ENCODE data around the gene ZNF70. TPM values are rescaled to one million over a fixed set of nuclear protein-coding genes. Genes with fewer than 3 reads are reported as not detected.
A peak's percentile ranks its signal among the peaks of the same experiment; 100 is the strongest.

Gene ZNF70
- total and polyA plus RNA-seq, 5 donors from 2014 or later = 0.06 to 2.0 (median 0.28) TPM

GRCh38 chr22:23753385-23753784 is 2.5 kb upstream of the ZNF70 start:
- Histone ChIP-seq H3K27ac (ENCODE audit: insufficient read depth, low read length, poor library complexity, severe bottlenecking) (no peak overlapping the region), H3K36me3 (ENCODE audit: control insufficient read depth, insufficient read depth, low read length) (no peaks in the 10 kb centered on the region), H3K4me3 (ENCODE audit: low read depth, low read length) (no peak overlapping the region), H3K27me3 (ENCODE audit: control insufficient read depth, insufficient read depth, low read length) (no peaks in the 10 kb centered on the region), H3K9me3 (ENCODE audit: control insufficient read depth in 2 of 2, low read length in 2 of 2) (no peaks in the 10 kb centered on the region), H3K4me1 (ENCODE audit: control insufficient read depth, insufficient read depth, low read length, poor library complexity, severe bottlenecking) (peaks cover 14% of the 10 kb centered on the region)
- DNase-seq = no peak
- no peak for ATAC-seq (ENCODE audit: low read depth in 2 of 2)
- peaks cover 5% of the 10 kb centered on the region for H3K36me3 Mint-ChIP-seq
- H3K9me3 Mint-ChIP-seq = no peaks in the 10 kb centered on the region
- no peak overlapping the region for H3K27ac Mint-ChIP-seq
- peaks cover 12% of the 10 kb centered on the region for H3K27me3 Mint-ChIP-seq
- peak overlapping the region in 3 of 4 donors; percentile 24 to 77 (median 60) for H3K4me3 Mint-ChIP-seq
- H3K4me1 Mint-ChIP-seq = peaks cover 0 to 15% (median 10%) of the 10 kb centered on the region in 4 donors

GRCh38 chr22:23752750-23753149 is 1.8 kb upstream of the ZNF70 start:
- Mint-ChIP-seq H3K36me3 (peaks cover 5% of the 10 kb centered on the region), H3K4me3 (peak overlapping the region in 2 of 4 donors; percentile 54 to 60), H3K27ac (peak overlapping the region in 1 of 3 donors; percentile 72), H3K27me3 (peaks cover 12% of the 10 kb centered on the region), H3K4me1 (peaks cover 0 to 15% (median 10%) of the 10 kb centered on the region in 4 donors), H3K9me3 (no peaks in the 10 kb centered on the region)
- H3K4me1 ChIP-seq (ENCODE audit: control insufficient read depth, insufficient read depth, low read length, poor library complexity, severe bottlenecking) = peaks cover 14% of the 10 kb centered on the region
- H3K27me3 ChIP-seq (ENCODE audit: control insufficient read depth, insufficient read depth, low read length) = no peaks in the 10 kb centered on the region
- DNase-seq (no peak), ATAC-seq (ENCODE audit: low read depth in 2 of 2) (no peak)
- no peaks in the 10 kb centered on the region for H3K9me3 ChIP-seq (ENCODE audit: control insufficient read depth in 2 of 2, low read length in 2 of 2)
- no peaks in the 10 kb centered on the region for H3K36me3 ChIP-seq (ENCODE audit: control insufficient read depth, insufficient read depth, low read length)
- H3K4me3 ChIP-seq (ENCODE audit: low read depth, low read length) = no peak overlapping the region
- no peak overlapping the region for H3K27ac ChIP-seq (ENCODE audit: insufficient read depth, low read length, poor library complexity, severe bottlenecking)

- no peak overlapping the region for H3K27ac ChIP-seq (ENCODE audit: insufficient read depth, low read length, poor library complexity, severe bottlenecking)
These were observed 1.3 kb upstream of the ZNF70 start for GRCh38 chr22:23752090-23752691.

GRCh38 chr22:23751441-23751996 is 607 bp upstream of the ZNF70 start:
- Histone ChIP-seq H3K27ac (ENCODE audit: insufficient read depth, low read length, poor library complexity, severe bottlenecking) (peak overlapping the region; percentile 33), H3K9me3 (ENCODE audit: control insufficient read depth in 2 of 2, low read length in 2 of 2) (no peaks in the 10 kb centered on the region), H3K36me3 (ENCODE audit: control insufficient read depth, insufficient read depth, low read length) (no peaks in the 10 kb centered on the region), H3K4me1 (ENCODE audit: control insufficient read depth, insufficient read depth, low read length, poor library complexity, severe bottlenecking) (peaks cover 14% of the 10 kb centered on the region), H3K4me3 (ENCODE audit: low read depth, low read length) (peak overlapping the region; percentile 32), H3K27me3 (ENCODE audit: control insufficient read depth, insufficient read depth, low read length) (no peaks in the 10 kb centered on the region)
- peak overlapping the region; percentile 69 to 88 (median 84) for H3K4me3 Mint-ChIP-seq
- H3K27ac Mint-ChIP-seq = peak overlapping the region in 1 of 3 donors; percentile 20
- H3K4me1 Mint-ChIP-seq = peaks cover 0 to 15% (median 10%) of the 10 kb centered on the region in 4 donors
- DNase-seq = no peak
- peaks cover 8% of the 10 kb centered on the region for H3K27me3 Mint-ChIP-seq
- peaks cover 5% of the 10 kb centered on the region for H3K36me3 Mint-ChIP-seq
- no peak for ATAC-seq (ENCODE audit: low read depth in 2 of 2)
- peaks cover 0 to 2% (median 0%) of the 10 kb centered on the region in 7 donors for H3K9me3 Mint-ChIP-seq

More at GRCh38 chr22:23752090-23752691, 1.3 kb upstream of the ZNF70 start:
- Mint-ChIP-seq H3K27ac (peak overlapping the region in 2 of 3 donors; percentile 59 to 72), H3K36me3 (peaks cover 5% of the 10 kb centered on the region), H3K4me1 (peaks cover 0 to 15% (median 10%) of the 10 kb centered on the region in 4 donors), H3K4me3 (peak overlapping the region; percentile 54 to 88 (median 84)), H3K27me3 (peaks cover 12% of the 10 kb centered on the region), H3K9me3 (no peaks in the 10 kb centered on the region)
- Histone ChIP-seq H3K27me3 (ENCODE audit: control insufficient read depth, insufficient read depth, low read length) (no peaks in the 10 kb centered on the region), H3K9me3 (ENCODE audit: control insufficient read depth in 2 of 2, low read length in 2 of 2) (no peaks in the 10 kb centered on the region), H3K4me1 (ENCODE audit: control insufficient read depth, insufficient read depth, low read length, poor library complexity, severe bottlenecking) (peaks cover 14% of the 10 kb centered on the region), H3K4me3 (ENCODE audit: low read depth, low read length) (no peak overlapping the region), H3K36me3 (ENCODE audit: control insufficient read depth, insufficient read depth, low read length) (no peaks in the 10 kb centered on the region)
- DNase-seq = no peak
- no peak for ATAC-seq (ENCODE audit: low read depth in 2 of 2)

- Mint-ChIP-seq H3K27ac (peak overlapping the region; percentile 15 to 85 (median 82)), H3K27me3 (peaks cover 7% of the 10 kb centered on the region), H3K9me3 (peaks cover 0 to 4% (median 0%) of the 10 kb centered on the region in 7 donors), H3K36me3 (peaks cover 8% of the 10 kb centered on the region), H3K4me3 (peak overlapping the region; percentile 78 to 86 (median 80)), H3K4me1 (peaks cover 0 to 15% (median 9%) of the 10 kb centered on the region in 4 donors)
- H3K4me1 ChIP-seq (ENCODE audit: control insufficient read depth, insufficient read depth, low read length, poor library complexity, severe bottlenecking) = peaks cover 14% of the 10 kb centered on the region
- H3K9me3 ChIP-seq (ENCODE audit: control insufficient read depth in 2 of 2, low read length in 2 of 2) = no peaks in the 10 kb centered on the region
- no peaks in the 10 kb centered on the region for H3K36me3 ChIP-seq (ENCODE audit: control insufficient read depth, insufficient read depth, low read length)
- no peaks in the 10 kb centered on the region for H3K27me3 ChIP-seq (ENCODE audit: control insufficient read depth, insufficient read depth, low read length)
- DNase-seq (no peak), ATAC-seq (ENCODE audit: low read depth in 2 of 2) (no peak)
- peak overlapping the region; percentile 74 for H3K4me3 ChIP-seq (ENCODE audit: low read depth, low read length)
- peak overlapping the region; percentile 43 for H3K27ac ChIP-seq (ENCODE audit: insufficient read depth, low read length, poor library complexity, severe bottlenecking)
These were observed 572 bp downstream of the ZNF70 start for GRCh38 chr22:23750367-23750713.

GRCh38 chr22:23749841-23750301 is 1.0 kb downstream of the ZNF70 start:
- Mint-ChIP-seq H3K36me3 (peaks cover 13% of the 10 kb centered on the region), H3K27ac (peak overlapping the region in 1 of 3 donors; percentile 15), H3K4me3 (peak overlapping the region; percentile 78 to 86 (median 80)), H3K27me3 (peaks cover 7% of the 10 kb centered on the region), H3K9me3 (peaks cover 0 to 4% (median 0%) of the 10 kb centered on the region in 7 donors), H3K4me1 (peaks cover 0 to 15% (median 9%) of the 10 kb centered on the region in 4 donors)
- no peaks in the 10 kb centered on the region for H3K36me3 ChIP-seq (ENCODE audit: control insufficient read depth, insufficient read depth, low read length)
- H3K27ac ChIP-seq (ENCODE audit: insufficient read depth, low read length, poor library complexity, severe bottlenecking) = no peak overlapping the region
- no peak for DNase-seq
- peaks cover 14% of the 10 kb centered on the region for H3K4me1 ChIP-seq (ENCODE audit: control insufficient read depth, insufficient read depth, low read length, poor library complexity, severe bottlenecking)
- H3K9me3 ChIP-seq (ENCODE audit: control insufficient read depth in 2 of 2, low read length in 2 of 2) = no peaks in the 10 kb centered on the region
- H3K4me3 ChIP-seq (ENCODE audit: low read depth, low read length) = peak overlapping the region; percentile 74
- H3K27me3 ChIP-seq (ENCODE audit: control insufficient read depth, insufficient read depth, low read length) = no peaks in the 10 kb centered on the region
- no peak for ATAC-seq (ENCODE audit: low read depth in 2 of 2)

- DNase-seq = no peak
- Histone ChIP-seq H3K9me3 (ENCODE audit: control insufficient read depth in 2 of 2, low read length in 2 of 2) (peaks cover 2 to 4% of the 10 kb centered on the region in 2 experiments), H3K27me3 (ENCODE audit: control insufficient read depth, insufficient read depth, low read length) (no peaks in the 10 kb centered on the region), H3K27ac (ENCODE audit: insufficient read depth, low read length, poor library complexity, severe bottlenecking) (no peak overlapping the region), H3K36me3 (ENCODE audit: control insufficient read depth, insufficient read depth, low read length) (peaks cover 19% of the 10 kb centered on the region), H3K4me1 (ENCODE audit: control insufficient read depth, insufficient read depth, low read length, poor library complexity, severe bottlenecking) (peaks cover 8% of the 10 kb centered on the region), H3K4me3 (ENCODE audit: low read depth, low read length) (no peak overlapping the region)
- Mint-ChIP-seq H3K4me3 (peak overlapping the region in 1 of 4 donors; percentile 58), H3K27me3 (peaks cover 4% of the 10 kb centered on the region), H3K36me3 (peaks cover 29% of the 10 kb centered on the region), H3K27ac (no peak overlapping the region), H3K9me3 (peaks cover 0 to 4% (median 0%) of the 10 kb centered on the region in 7 donors), H3K4me1 (peaks cover 0 to 12% (median 5%) of the 10 kb centered on the region in 4 donors)
- no peak for ATAC-seq (ENCODE audit: low read depth in 2 of 2)
These were observed 5.1 kb downstream of the ZNF70 start for GRCh38 chr22:23745791-23746190.

All from CD4-positive, CD25-positive, alpha-beta regulatory T cell (primary cell).